Measurements from ENCODE around the gene DEPP1. TPM values are rescaled to one million over a fixed set of nuclear protein-coding genes. Genes with fewer than 3 reads are reported as not detected.

DEPP1 gene
- total and polyA plus RNA-seq, 2 experiments from 2014 or later, result 0.37 to 1.3 TPM

DNA sequence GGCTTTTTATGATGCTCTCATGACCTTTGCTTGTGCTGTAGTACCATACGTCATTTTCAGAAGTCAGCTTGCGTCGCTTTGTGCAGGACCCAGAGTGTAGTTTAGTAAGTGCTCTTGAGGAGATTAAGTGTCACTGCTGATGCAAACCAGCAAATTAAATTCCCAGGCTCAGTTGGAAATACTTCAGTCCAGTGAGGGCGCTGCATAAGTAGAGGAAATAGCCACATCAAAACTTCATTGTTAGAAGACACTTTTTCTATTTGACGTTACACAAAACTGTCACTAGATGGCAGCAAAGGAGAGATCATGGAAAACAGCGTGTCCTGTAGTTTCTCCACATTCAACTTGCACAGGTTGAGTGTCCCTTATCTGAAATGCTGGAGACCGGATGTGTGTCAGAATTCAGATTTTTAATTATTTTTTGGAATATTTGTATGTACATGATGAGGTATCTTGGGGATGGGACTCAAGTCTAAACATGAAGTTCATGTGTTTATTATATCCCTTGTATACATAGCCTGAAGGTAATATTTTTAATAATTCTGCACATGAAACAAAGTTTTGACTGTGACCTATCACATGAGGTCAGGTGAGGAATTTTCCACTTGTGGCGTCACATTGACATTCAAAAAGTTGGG is 30.0 kb upstream of the DEPP1 start:
- H3K4me1 Mint-ChIP-seq, result no peaks in the 10 kb centered on the region
- no peak overlapping the region for H3K4me3 Mint-ChIP-seq
- no peak overlapping the region for H3K27ac Mint-ChIP-seq
- H3K79me2 ChIP-seq (replicated peaks; ENCODE audit: insufficient read depth), result peaks cover 12% of the 10 kb centered on the region
- no peak overlapping the region for H3K27ac ChIP-seq (ENCODE audit: low read depth)
- no peak overlapping the region for H3K4me3 ChIP-seq
- peaks cover 2% of the 10 kb centered on the region for H3K27me3 Mint-ChIP-seq (ENCODE audit: insufficient read depth, low read depth, poor library complexity)
- peaks cover 17% of the 10 kb centered on the region for H3K36me3 Mint-ChIP-seq (ENCODE audit: low read depth)
- peak; percentile 92 for DNase-seq (ENCODE audit: low spot score)
- no peaks in the 10 kb centered on the region for H3K4me1 ChIP-seq (ENCODE audit: insufficient read depth)
- peak; percentile 78 for ATAC-seq
- peaks cover 4% of the 10 kb centered on the region for H4K20me1 ChIP-seq (replicated peaks; ENCODE audit: insufficient read depth)
- H3K9me3 Mint-ChIP-seq, result peaks cover 4% of the 10 kb centered on the region; the same call in 2 of the 3 replicates
- H2AFZ ChIP-seq, result no peak overlapping the region
- TF ChIP-seq NANOG (IDR thresholded peaks at IDR 0.05; ENCODE audit: borderline replicate concordance), result no peak
- TF ChIP-seq, protein P1, sequence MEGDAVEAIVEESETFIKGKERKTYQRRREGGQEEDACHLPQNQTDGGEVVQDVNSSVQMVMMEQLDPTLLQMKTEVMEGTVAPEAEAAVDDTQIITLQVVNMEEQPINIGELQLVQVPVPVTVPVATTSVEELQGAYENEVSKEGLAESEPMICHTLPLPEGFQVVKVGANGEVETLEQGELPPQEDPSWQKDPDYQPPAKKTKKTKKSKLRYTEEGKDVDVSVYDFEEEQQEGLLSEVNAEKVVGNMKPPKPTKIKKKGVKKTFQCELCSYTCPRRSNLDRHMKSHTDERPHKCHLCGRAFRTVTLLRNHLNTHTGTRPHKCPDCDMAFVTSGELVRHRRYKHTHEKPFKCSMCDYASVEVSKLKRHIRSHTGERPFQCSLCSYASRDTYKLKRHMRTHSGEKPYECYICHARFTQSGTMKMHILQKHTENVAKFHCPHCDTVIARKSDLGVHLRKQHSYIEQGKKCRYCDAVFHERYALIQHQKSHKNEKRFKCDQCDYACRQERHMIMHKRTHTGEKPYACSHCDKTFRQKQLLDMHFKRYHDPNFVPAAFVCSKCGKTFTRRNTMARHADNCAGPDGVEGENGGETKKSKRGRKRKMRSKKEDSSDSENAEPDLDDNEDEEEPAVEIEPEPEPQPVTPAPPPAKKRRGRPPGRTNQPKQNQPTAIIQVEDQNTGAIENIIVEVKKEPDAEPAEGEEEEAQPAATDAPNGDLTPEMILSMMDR (conservative IDR thresholded peaks at IDR 0.05; ENCODE audit: low read depth in 2 of 2), result peak; percentile 82 to 90
- no peaks in the 10 kb centered on the region for H3F3A ChIP-seq (replicated peaks; ENCODE audit: low read depth)
- no peaks in the 10 kb centered on the region for H3K27me3 ChIP-seq (ENCODE audit: insufficient read depth)
- no peaks in the 10 kb centered on the region for H3K36me3 ChIP-seq (ENCODE audit: insufficient read depth)
- H3K9me2 ChIP-seq (ENCODE audit: insufficient read depth), result no peaks in the 10 kb centered on the region
- H3K4me2 ChIP-seq, result no peak overlapping the region

DNA sequence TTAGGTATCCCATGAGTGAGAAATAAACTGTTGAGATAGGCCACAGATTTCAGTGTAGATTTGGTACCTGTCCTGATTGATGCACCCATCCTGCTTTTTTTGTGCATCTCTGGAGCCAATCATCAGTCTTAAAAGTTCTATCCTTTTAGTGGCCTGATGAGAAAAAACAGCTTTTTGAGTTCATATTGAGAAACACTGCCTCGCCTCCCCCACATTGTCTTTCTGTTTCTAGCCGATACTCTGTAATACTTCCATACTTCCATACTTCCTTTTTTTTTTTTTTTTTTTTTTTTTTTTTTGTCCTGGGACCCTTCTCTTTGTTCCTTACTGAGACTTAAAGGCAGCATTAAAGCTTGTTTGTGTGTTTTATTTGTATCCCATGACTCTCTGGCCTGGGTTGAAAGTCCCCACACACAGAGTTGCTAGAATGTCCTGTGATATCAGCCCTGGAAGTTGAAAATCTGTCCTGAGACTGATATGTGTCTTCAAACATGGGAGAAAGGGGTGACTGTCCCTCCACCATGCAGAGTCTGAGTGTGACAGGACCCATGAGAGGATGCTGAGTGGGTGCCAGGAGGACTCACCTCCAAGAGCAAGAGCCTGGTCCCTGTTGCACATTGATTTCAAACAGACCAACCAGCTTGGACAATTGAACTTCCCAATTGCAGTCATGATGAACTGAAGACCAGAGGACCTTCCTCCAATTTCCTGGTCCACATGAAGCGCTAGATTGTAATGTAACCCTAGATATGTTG is 27.8 kb upstream of the DEPP1 start:
- H3F3A ChIP-seq (replicated peaks; ENCODE audit: low read depth), result no peaks in the 10 kb centered on the region
- no peak overlapping the region for H3K27ac ChIP-seq (ENCODE audit: low read depth)
- Mint-ChIP-seq H3K27me3 (ENCODE audit: insufficient read depth, low read depth, poor library complexity) (peaks cover 2% of the 10 kb centered on the region), H3K9me3 (peaks cover 13% of the 10 kb centered on the region; the same call in 2 of the 3 replicates), H3K4me3 (no peak overlapping the region), H3K4me1 (peaks cover 7% of the 10 kb centered on the region), H3K36me3 (ENCODE audit: low read depth) (peaks cover 31% of the 10 kb centered on the region), H3K27ac (no peak overlapping the region)
- H2AFZ ChIP-seq, result no peak overlapping the region
- TF ChIP-seq, protein P1 (conservative IDR thresholded peaks at IDR 0.05; ENCODE audit: low read depth in 2 of 2), result no peak
- TF ChIP-seq NANOG (IDR thresholded peaks at IDR 0.05; ENCODE audit: borderline replicate concordance), result no peak
- TF ChIP-seq STAT1 (IDR thresholded peaks at IDR 0.05; ENCODE audit: unreplicated experiment), result no peak
- TF ChIP-seq, protein P2, sequence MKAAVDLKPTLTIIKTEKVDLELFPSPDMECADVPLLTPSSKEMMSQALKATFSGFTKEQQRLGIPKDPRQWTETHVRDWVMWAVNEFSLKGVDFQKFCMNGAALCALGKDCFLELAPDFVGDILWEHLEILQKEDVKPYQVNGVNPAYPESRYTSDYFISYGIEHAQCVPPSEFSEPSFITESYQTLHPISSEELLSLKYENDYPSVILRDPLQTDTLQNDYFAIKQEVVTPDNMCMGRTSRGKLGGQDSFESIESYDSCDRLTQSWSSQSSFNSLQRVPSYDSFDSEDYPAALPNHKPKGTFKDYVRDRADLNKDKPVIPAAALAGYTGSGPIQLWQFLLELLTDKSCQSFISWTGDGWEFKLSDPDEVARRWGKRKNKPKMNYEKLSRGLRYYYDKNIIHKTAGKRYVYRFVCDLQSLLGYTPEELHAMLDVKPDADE (IDR thresholded peaks at IDR 0.05), result no peak
- no peak for TF ChIP-seq EZH2 (IDR thresholded peaks at IDR 0.05; ENCODE audit: low read depth, unreplicated experiment)
- TF ChIP-seq, protein P3, sequence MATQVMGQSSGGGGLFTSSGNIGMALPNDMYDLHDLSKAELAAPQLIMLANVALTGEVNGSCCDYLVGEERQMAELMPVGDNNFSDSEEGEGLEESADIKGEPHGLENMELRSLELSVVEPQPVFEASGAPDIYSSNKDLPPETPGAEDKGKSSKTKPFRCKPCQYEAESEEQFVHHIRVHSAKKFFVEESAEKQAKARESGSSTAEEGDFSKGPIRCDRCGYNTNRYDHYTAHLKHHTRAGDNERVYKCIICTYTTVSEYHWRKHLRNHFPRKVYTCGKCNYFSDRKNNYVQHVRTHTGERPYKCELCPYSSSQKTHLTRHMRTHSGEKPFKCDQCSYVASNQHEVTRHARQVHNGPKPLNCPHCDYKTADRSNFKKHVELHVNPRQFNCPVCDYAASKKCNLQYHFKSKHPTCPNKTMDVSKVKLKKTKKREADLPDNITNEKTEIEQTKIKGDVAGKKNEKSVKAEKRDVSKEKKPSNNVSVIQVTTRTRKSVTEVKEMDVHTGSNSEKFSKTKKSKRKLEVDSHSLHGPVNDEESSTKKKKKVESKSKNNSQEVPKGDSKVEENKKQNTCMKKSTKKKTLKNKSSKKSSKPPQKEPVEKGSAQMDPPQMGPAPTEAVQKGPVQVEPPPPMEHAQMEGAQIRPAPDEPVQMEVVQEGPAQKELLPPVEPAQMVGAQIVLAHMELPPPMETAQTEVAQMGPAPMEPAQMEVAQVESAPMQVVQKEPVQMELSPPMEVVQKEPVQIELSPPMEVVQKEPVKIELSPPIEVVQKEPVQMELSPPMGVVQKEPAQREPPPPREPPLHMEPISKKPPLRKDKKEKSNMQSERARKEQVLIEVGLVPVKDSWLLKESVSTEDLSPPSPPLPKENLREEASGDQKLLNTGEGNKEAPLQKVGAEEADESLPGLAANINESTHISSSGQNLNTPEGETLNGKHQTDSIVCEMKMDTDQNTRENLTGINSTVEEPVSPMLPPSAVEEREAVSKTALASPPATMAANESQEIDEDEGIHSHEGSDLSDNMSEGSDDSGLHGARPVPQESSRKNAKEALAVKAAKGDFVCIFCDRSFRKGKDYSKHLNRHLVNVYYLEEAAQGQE (IDR thresholded peaks at IDR 0.05; ENCODE audit: unreplicated experiment), result no peak
- TF ChIP-seq ZNF114 (CRISPR knock-in tag; IDR thresholded peaks at IDR 0.05), result no peak
- TF ChIP-seq EZH2phosphoT487 (IDR thresholded peaks at IDR 0.05; ENCODE audit: unreplicated experiment), result no peak
- ATAC-seq (no peak), DNase-seq (ENCODE audit: low spot score) (no peak)
- H3K9me2 ChIP-seq (ENCODE audit: insufficient read depth), result no peaks in the 10 kb centered on the region
- H3K36me3 ChIP-seq (ENCODE audit: insufficient read depth), result no peaks in the 10 kb centered on the region
- H3K4me3 ChIP-seq, result no peak overlapping the region
- no peaks in the 10 kb centered on the region for H3K27me3 ChIP-seq (ENCODE audit: insufficient read depth)
- H4K20me1 ChIP-seq (replicated peaks; ENCODE audit: insufficient read depth), result peaks cover 4% of the 10 kb centered on the region
- peaks cover 33% of the 10 kb centered on the region for H3K79me2 ChIP-seq (replicated peaks; ENCODE audit: insufficient read depth)
- H3K4me1 ChIP-seq (ENCODE audit: insufficient read depth), result peaks cover 7% of the 10 kb centered on the region; the same call in 1 of the 2 replicates
- H3K4me2 ChIP-seq, result no peak overlapping the region
